H1 (cell line): Measurements from ENCODE around the gene CC2D2A. TPM values are rescaled to one million over a fixed set of nuclear protein-coding genes. Genes with fewer than 3 reads are reported as not detected.

ENCODE experiments used
- KDM5A ChIP-seq: fragments of 200-600 bp; IDR thresholded peaks from 2 replicates; pipeline ENCODE4 v1.7.1; 2012; ENCODE audit warnings: mild to moderate bottlenecking, low read length, inconsistent platforms, mixed read lengths
- SP1 ChIP-seq: IDR thresholded peaks from 2 replicates; pipeline ENCODE4 v1.6.1; 2011; ENCODE audit warnings: low read depth, low read length
- TAF7 ChIP-seq: optimal IDR thresholded peaks from 2 replicates; pipeline ENCODE3; 2011; ENCODE audit warnings: low read depth, mild to moderate bottlenecking, inconsistent platforms, low read length, moderate library complexity, borderline replicate concordance
- polyA plus RNA-seq, 7 experiments: library from polyadenylated mRNA; depleted of rRNA in 3 of 7; stranded (reverse) in 5 of 7; unstranded in 2 of 7; fragments of >200 nt in 5 of 7; fragments of 200-250 nt in 2 of 7; gene quantifications; 1 replicate in 5 of 7; 2 replicates in 1 of 7; 4 replicates in 1 of 7; pipeline versions ENCODE4 v1.2.1 to v1.2.3, GENCODE V29; 2011 to 2013; ENCODE audit warnings: missing spikeins in 2 of 7, mixed read lengths in 2 of 7
- total RNA-seq: library from RNA; stranded (reverse); fragmentation: NEBNext Ultra II Directional; extraction: Animal tissue kit (Norgen Biotek cat#: 25700); gene quantifications from 2 replicates; pipeline ENCODE4 v1.2.1, GENCODE V29; 2021

The CC2D2A gene
- total and polyA plus RNA-seq, 2 of the 8 experiments (the other 6 are each of a cell fraction or from before 2014, with no cell fraction given): 11.0 to 12.2 TPM

GRCh38 chr4:15504041-15504440, 34.4 kb downstream of the CC2D2A start (continued):
- TF ChIP-seq TAF7 (no peak), KDM5A (no peak), SP1 (no peak)
